ENCODE results near the gene CYP3A7.
"Not testable (repeated sequence)": the region's sequence is repeated elsewhere in the genome, so short reads cannot be mapped to it uniquely, and the experiment has no call there.

CYP3A7 gene

GRCh38 chr7:99740573-99741440 lies 5.8 kb upstream of the CYP3A7 start:
- no peak for DNase-seq

DNA sequence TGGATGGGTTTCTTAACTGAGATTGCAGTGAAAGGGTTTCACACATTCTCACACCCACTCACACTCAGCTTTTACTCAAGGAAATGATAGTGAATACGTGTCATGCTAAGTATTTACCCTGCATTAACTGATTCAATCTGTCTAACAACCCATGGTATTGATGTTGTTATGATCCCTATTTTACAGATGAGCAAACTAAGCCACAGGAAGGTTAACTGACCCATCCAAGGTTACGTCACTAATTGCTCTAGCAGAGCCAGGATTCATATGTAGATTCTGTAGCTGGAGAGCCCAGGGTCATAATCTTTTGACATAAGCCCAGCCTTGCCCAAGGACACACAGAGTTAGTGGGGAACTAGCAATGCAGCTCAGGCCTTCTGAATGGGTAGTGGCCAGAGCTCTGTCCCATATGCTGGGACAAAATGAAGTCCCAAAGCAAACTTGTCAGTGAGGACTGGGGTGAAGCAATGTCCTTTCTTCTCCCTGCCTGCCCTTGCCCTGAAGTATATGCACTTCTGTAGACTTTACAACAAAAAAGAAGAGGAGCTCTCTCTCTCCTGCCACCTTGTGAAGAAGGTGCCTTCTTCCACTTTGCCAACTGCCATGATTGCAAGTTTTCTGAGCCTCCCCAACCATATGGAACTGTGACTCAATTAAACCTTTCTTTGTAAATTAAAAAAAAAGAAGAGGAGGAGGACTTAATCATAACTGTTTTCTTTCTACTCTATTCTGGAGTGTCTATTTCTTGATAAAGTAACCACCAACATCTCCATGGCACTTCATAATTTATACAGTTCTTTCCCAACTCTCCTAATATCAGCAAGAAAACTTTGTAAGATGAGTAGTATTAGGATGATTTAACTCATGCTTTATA lies 4.9 kb upstream of the CYP3A7 start:
- no peak for DNase-seq

GRCh38 chr7:99737726-99738125 lies 2.7 kb upstream of the CYP3A7 start:
- no peak for DNase-seq

DNA sequence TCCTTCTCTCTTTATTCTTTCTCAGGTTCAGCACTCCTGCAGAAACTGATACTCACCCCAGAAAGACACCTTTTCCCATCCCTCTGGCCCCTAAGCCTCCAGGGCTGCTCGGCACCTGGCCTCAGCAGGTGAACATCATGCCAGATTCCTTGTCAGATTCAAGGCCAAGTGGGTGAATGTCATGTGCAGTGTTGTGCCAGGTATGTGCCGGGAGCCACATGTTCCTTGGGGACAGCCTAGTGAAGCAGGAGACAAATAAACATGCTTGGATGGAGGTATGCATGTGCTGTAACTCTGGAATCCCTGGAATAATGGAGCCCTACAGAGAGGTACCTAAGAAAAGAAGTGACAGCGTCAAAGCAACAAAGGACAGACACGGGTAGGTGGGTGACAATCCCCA lies 1.7 kb upstream of the CYP3A7 start:
- DNase-seq, result not testable (repeated sequence)

DNA sequence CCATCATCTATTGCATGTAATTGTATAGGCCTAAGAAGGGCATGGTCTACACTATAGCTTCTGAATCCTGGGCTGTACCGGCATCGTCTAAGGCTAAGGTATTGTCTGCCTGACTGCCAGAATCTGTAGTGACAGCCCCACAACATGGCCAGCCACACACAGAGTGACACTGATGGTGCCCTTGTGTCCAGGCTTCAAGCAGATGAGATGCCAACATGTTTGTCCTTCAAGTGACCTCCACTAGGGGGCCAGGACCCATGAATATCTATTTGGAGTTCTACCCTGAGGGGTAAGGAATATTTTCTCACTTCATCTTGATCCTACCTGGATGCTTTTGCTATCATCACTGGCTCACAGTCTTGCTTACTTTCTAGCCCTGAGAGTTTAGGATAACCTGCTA lies 1.5 kb downstream of the CYP3A7 start:
- no peak for DNase-seq

DNA sequence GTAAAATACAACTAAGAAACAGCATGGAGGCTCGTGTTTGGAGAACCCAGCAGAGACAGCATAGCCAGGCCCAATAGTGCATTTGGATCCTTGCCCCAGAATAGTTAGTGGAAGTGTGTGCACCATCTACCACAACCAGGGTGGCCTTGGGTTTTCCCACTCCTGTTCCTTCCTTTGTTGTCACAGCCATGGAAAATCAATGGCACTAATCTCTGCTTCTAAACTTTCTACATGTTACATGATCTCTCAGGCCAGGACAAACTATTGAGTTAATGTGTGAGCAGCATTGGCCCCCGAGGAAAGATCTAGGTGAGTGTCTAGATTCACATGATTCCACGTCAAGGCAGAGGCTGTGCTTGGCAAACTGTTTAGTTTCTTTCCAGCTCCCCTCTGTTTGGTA lies 2.0 kb downstream of the CYP3A7 start:
- DNase-seq, result no peak

DNA sequence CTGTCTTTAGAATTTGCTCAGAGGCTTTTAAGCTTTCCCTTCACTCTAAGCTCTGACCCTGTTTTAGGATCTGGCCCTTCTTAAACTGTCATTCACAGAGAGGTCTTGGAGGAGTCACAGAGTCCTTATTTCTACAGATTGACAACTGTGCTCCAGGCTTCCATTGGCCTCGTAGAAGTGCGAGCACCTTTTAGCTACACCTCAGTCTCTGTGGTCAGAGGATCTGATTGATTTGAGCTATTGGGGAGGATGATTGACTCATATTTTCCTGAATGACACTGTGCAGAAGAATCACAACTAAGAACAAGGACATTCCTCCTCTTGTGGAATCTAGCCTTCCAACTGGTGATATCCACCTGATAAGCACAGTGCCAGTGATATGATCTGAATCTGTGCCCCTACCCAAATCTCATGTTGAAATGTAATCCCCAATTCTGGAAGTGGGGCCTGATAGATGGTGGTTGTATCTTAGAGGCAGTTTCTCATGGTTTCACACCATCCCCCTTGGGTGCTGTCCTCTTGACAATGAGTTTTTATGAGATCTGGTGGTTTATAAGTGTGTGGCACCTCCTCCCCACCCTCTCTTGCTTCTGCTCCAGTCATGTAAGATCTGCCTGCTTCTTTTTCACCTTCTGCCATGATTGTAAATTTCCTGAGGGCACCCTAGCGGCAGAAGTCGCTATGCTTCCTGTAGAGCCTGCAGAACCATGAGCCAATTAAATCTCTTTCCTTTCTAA lies 3.2 kb downstream of the CYP3A7 start:
- no peak for DNase-seq

- no peak for DNase-seq
Observed at GRCh38 chr7:99730992-99731391, 4.0 kb downstream of the CYP3A7 start.

DNA sequence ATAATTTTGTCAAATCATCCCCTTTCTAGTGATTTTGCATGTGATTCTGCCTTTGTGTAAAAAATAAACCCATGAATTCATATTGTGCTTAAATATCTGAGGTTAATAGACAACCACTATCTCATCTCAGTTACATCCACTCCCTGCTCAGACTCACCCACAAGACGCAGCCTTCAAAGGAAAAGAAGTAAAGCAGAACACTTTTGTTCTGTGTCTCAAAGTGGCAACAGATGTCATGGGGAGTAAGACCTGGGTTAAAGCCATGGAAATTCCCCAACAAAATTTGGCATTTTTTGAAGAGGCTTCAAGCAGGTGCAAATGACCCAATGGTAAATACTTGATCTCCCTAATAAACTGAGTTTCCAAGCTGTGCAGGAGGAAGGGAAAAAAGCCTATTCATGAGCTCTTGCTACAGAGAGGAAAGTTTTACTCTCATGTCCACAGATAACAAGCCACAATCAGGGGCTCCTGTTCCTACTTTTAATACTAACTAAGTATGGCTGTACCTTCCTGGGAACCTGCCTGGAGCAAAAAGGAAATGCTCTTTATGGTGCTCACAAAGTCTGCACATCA lies 4.7 kb downstream of the CYP3A7 start:
- no peak for DNase-seq

- no peak for DNase-seq
Observed at GRCh38 chr7:99729486-99730237, 5.3 kb downstream of the CYP3A7 start.

DNA sequence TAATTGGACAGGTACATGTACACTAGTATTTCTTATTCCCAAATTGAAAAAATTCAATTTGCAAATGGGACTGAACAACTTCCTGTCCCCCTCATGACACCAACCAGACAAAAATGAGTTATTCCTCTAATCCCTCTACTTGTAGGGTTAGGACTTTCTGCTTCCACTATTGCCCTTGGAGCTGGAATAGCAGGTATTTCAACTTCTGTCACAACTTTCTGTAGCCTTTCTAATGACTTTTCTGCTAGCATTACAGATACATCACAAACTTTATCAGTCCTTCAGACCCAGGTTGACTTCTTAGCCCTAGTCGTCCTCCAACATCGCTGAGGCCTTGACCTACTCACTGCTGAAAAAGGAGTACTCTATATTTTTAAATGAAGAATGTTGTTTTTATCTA lies 6.4 kb downstream of the CYP3A7 start:
- DNase-seq, result no peak

DNA sequence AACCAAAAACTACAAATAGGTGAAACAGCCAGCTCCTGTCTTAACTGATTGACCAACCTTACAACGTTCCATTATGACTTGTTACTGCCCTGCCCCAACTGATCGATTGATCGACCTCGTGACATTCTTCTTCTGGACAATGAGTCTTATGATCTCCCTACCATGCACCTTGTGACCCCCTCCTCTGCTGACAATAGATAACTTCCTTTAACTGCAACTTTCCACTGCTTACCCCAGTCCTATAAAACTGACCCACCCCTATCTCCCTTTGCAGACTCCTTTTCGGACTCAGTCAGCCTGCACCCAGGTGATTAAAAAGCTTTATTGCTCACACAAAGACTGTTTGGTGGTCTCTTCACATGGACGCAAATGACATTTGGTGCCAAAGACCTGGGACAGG lies 11.8 kb downstream of the CYP3A7 start:
- not testable (repeated sequence) for DNase-seq

DNA sequence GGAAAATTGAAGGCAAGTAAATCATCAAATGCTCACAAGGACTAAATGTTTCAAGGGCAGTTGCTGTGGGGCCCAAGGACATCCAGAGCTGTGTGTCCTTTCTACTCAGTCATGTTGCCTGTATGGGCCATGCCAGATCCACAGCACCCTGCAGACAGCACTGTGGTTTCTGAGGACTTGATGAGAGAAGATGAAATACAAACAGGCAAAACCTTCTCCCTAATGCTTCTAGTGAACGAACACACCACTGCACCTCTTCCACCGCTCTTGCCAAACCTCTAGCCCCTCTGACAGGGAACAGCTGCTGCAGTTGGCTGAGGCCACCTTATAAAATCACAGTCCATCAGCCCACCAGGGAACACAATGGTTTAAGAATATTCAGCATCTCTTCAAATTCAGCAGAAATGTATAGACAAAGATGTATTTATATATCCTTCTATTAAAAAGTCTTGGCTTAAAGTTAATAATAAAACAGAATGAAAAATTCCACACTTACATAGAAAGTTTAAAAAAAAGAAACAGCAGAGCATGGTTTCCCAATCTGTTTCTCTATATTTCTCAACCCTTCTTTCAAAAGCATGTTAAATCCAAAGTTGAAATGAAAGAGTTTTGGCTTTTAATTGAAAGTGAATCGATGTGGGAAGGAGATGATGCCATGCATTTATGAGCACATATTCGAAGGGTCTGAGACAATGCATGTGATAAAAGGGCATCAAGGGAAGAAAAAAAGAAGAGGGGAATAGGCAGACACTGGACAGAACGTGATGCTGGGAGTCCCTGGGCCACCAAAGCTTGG lies 14.0 kb downstream of the CYP3A7 start:
- no peak for DNase-seq

DNA sequence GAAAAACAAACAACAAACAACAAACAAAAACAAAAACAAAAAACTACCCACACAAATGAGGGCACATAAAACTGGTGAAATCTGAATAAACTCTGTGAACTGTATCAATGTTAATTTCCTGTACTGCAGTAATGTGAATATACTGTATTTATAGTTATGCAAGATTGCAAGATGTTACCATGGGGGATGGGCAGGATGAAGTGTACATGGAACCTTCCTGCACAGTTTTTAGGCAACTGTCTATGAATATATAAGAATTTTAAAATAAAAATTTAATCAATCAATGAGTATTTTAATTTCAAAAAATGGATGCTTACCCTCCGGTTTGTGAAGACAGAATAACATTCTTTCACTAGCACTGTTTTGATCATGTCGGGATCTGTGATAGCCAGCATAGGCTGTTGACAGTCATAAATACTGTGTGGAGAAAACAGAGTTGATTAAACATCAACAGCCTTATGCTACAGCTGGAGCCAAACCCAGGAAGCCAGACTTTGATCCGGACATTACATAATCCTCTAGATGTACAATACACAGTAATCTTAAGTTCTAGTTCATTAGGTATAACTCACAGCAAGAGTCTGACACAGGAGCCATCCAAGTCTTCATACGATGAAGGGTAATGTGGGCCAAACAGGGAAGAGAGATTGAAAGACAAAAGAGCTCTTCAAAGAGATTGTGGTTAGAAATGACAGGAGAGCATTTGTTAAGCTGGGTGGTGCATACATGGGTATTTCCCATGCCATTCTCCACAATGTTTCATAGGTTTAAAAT lies 14.8 kb downstream of the CYP3A7 start:
- DNase-seq, result no peak

GRCh38 chr7:99713995-99714570 lies 20.9 kb downstream of the CYP3A7 start:
- no peak for DNase-seq

- no peak for DNase-seq
Observed at GRCh38 chr7:99709838-99710578, 25.0 kb downstream of the CYP3A7 start.

DNA sequence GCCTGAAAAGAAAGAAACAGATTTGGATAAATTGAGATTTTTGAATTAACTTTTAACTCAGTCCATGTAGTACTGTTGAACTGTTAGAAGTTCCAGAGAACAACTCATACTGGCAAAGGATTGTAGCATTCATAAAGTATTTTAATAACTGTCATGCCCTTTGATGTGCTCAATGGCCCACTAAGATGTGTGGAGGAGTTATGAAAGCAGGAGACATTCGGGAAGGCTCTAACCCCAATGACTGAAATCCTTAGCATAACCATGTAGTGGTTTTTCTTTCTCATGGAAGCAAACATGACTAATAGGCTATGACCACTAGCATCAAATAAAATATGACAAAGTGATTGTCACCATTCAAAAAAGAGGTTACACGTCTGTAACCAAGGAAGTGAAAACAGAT lies 25.7 kb downstream of the CYP3A7 start:
- no peak for DNase-seq

GRCh38 chr7:99707096-99707495 lies 27.9 kb downstream of the CYP3A7 start:
- DNase-seq, result no peak

DNA sequence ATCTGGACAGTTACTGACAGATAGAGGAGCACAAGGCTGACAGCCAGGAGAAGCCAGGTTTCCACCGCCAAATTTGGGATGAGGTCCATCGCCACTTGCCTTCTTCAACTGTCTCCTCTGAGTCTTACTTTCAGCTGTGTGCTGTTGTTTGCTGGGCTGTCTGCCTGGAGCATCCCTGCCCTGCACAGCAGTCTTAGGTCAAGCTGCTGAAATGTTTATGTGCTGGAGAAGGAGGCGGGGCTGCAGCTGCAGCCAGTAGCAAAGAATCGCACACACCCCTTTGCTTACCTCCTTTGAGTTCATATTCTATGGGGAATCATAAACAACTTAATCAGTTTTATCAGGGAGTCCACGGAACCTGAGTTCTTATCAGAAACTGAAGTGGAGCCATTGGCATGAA lies 35.0 kb downstream of the CYP3A7 start:
- DNase-seq, result no peak

Measured in NCI-H2081 (cell line).